Omental fat pad (tissue), 4 donors: ENCODE results near the gene CCDC88C. TPM values are rescaled to one million over a fixed set of nuclear protein-coding genes. Genes with fewer than 3 reads are reported as not detected.

Source experiments
- ATAC-seq: fragments of 150-250 bp; one replicate; pipeline ENCODE4 v1.9.1; 2016; ENCODE audit warnings: mild to moderate bottlenecking, moderate library complexity; ENCODE audit not compliant: low FRiP score
- DNase-seq: peaks from one replicate; pipeline ENCODE4 v3.0.0-alpha.2; 2019; ENCODE audit warnings: low spot score
- CTCF ChIP-seq, 3 donors: fragments of 450-650 bp; IDR thresholded peaks; one replicate each; pipeline ENCODE4 v1.5.1; 2016 to 2017; ENCODE audit warnings: antibody characterized with exemption in 3 of 3, mild to moderate bottlenecking in 3 of 3, moderate library complexity in 2 of 3
- total RNA-seq, 4 donors: library from RNA; depleted of rRNA; stranded (reverse); fragments of >200 nt; gene quantifications; one replicate each; pipeline ENCODE4 v1.1.0, GENCODE V29; 2016

Gene CCDC88C
- total RNA-seq, 4 donors from 2014 or later, result 4.5 to 36.6 (median 9.4) TPM

DNA sequence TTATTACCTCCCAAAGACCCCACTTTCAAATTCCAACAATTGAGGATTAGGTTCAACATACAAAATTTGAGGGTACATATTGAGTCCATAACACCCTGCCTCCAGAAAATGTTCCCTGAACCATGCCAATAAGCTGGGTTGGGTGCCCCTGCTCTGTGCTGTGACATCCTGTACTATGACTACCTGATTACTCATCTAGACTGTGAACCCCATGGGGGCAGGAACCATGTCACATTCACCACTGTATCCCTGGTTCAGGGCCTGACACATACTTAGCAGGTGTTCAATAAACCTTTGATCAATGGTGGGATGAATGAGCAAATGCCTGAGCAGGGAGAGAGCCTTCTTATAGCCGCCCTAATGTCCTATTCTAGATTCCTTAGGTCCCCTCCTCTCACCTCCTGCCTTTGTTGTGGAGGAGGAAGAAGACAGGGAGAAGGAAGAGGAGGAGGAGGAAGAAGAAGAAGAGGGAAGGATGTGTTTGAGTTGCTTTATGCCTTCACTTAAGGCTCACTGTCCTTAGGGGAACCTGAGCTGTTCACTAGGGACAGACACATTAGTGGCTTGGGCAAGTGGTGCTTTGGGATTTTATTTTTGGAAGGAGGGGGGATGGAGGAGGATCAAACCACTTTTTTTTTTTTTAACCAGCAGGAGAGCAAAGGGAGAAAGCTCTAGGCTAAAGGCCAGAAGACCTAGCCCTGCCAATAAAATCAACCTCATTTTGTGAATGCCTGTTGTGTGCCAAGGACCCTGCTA is 194.4 kb downstream of the CCDC88C start:
- no peak for TF ChIP-seq CTCF (IDR thresholded peaks at IDR 0.05)
- ATAC-seq (no peak), DNase-seq (no peak)

Other genes with a start within 250 kb of the CCDC88C start
- under 1 TPM in 3 of 4 donors, not detected in 1; 0.19 to 0.36 (median 0.19) TPM for gene GPR68, start 173.1 kb downstream of the CCDC88C start, total RNA-seq
- gene PPP4R3A, start 92.5 kb upstream of the CCDC88C start, total RNA-seq, result 10 to 100 TPM; 55.2 to 87.1 (median 79.5) TPM